Activated T-cell treated with anti-CD3 and anti-CD28 coated beads, Interleukin-2, amount 50 U/mL, for 72 hours (primary cell): ENCODE results near the gene BCL7C. TPM values are rescaled to one million over a fixed set of nuclear protein-coding genes. Genes with fewer than 3 reads are reported as not detected.

Source experiments
- ATAC-seq, 2 donors: fragments of 150-1000 bp; cut with Tn5 transposase; replicated peaks in 1 of 2; 2 replicates each; pipeline ENCODE4 v1.10.0; 2021; ENCODE audit warnings: moderate library complexity in 2 of 2, mild to moderate bottlenecking in 1 of 2
- DNase-seq, 2 donors: peaks; one replicate each; pipeline ENCODE4 v3.0.0; 2021 to 2022; ENCODE audit warnings: mixed read lengths in 1 of 2
- H3K27ac Mint-ChIP-seq: one replicate; pipeline ENCODE4 v1.8.0; 2022; ENCODE audit warnings: mild to moderate bottlenecking, moderate library complexity, mixed read lengths
- H3K27me3 Mint-ChIP-seq: one replicate; pipeline ENCODE4 v1.8.0; 2022; ENCODE audit warnings: low read depth, mixed read lengths
- H3K36me3 Mint-ChIP-seq, 2 donors: one replicate each; pipeline ENCODE4 v1.8.0; 2022; ENCODE audit warnings: mixed read lengths in 2 of 2, mild to moderate bottlenecking in 1 of 2; ENCODE audit not compliant: insufficient read depth in 2 of 2
- H3K4me1 Mint-ChIP-seq: one replicate; pipeline ENCODE4 v1.8.0; 2022; ENCODE audit warnings: low read depth, mixed read lengths
- H3K4me3 Mint-ChIP-seq, 2 donors: one replicate each; pipeline ENCODE4 v1.8.0; 2022; ENCODE audit warnings: mild to moderate bottlenecking in 2 of 2, mixed read lengths in 2 of 2, moderate library complexity in 2 of 2
- H3K9me3 Mint-ChIP-seq, 2 donors: one replicate each; pipeline ENCODE4 v1.8.0; 2022; ENCODE audit warnings: mixed read lengths in 2 of 2
- total RNA-seq, 2 donors: library from RNA; stranded (reverse); gene quantifications; one replicate each; pipeline ENCODE4 v1.2.3, GENCODE V29; 2022

BCL7C gene
- total RNA-seq, 2 donors from 2014 or later = 21.7 to 23.2 TPM

DNA sequence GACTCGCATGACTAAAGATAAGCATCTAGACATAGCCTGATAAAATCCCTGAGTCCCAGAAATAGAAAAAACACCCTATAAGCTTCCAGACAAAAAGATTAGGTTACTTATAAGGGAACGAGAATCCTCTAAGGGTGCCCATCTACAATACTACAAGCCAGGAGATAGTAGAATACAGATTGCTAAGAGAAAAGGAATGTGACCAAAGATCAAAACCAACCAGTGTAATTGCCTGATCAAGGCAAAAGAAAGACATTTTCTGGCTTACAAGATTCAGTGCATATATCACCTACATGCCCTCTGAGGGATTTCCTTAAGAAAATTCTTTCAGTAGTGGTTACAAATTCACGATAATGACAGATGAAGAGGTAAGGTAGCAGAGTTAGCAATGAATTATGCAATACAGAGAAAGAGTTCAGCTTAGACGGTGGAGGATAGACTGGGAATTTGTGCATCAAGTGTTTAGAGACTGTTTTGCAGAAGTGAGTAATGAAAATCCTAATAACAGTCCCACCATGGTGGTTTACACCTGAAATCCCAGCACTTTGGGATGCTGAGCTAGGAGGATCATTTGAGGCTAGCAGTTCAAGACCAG lies 35.0 kb downstream of the BCL7C start:
- Mint-ChIP-seq H3K4me3 (no peak overlapping the region), H3K27me3 (no peaks in the 10 kb centered on the region), H3K4me1 (no peaks in the 10 kb centered on the region), H3K9me3 (no peaks in the 10 kb centered on the region), H3K27ac (no peak overlapping the region), H3K36me3 (no peaks in the 10 kb centered on the region)
- DNase-seq = no peak
- ATAC-seq = no peak

GRCh38 chr16:30858111-30858495 lies 35.8 kb downstream of the BCL7C start:
- Mint-ChIP-seq H3K4me1 (no peaks in the 10 kb centered on the region), H3K36me3 (no peaks in the 10 kb centered on the region), H3K4me3 (no peak overlapping the region), H3K9me3 (no peaks in the 10 kb centered on the region), H3K27me3 (no peaks in the 10 kb centered on the region), H3K27ac (no peak overlapping the region)
- ATAC-seq (no peak), DNase-seq (no peak)

DNA sequence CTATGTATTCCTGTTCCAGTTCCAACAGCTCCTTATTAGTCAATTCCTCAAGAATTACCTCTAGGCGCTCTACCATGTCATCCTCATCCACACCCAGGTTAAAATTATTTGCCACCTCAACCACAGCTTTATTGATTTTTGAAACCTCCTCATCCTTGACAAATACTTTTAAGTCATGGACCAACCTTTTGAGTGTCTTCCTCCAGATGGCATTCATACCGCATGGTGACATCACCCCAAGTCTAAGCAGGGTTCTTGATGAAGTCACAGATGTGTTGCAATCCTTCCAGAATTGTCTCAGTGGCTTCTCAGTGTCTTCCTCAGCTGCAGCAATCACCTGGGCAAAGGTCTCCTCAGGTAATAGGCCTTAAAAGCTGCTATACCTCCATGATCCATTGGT lies 40.1 kb downstream of the BCL7C start:
- H3K9me3 Mint-ChIP-seq = no peaks in the 10 kb centered on the region
- no peak overlapping the region for H3K27ac Mint-ChIP-seq
- no peaks in the 10 kb centered on the region for H3K4me1 Mint-ChIP-seq
- no peaks in the 10 kb centered on the region for H3K36me3 Mint-ChIP-seq
- no peak overlapping the region for H3K4me3 Mint-ChIP-seq
- ATAC-seq (no peak), DNase-seq (no peak)
- H3K27me3 Mint-ChIP-seq = no peaks in the 10 kb centered on the region

DNA sequence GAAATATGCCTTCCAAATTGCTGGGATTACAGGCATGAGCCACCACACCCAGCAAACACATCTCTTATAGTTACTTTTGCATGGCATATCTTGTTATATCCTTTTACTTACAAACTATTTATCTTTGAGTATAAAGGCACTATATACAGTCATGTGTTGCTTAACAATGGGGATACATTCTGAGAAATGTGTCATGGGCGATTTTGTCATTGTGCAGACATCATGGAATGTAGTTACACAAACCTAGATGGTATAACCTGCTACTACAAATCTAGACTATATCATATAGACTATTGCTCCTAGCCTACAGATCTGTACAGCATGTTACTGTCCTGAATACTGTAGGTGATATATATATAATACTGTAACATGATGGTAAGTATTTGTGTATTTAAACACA lies 43.6 kb downstream of the BCL7C start:
- DNase-seq (no peak), ATAC-seq (no peak)
- Mint-ChIP-seq H3K9me3 (no peaks in the 10 kb centered on the region), H3K4me3 (no peak overlapping the region), H3K36me3 (no peaks in the 10 kb centered on the region), H3K27ac (no peak overlapping the region), H3K27me3 (no peaks in the 10 kb centered on the region), H3K4me1 (peaks cover under 1% of the 10 kb centered on the region)

GRCh38 chr16:30846649-30847402 lies 47.1 kb downstream of the BCL7C start:
- DNase-seq (no peak), ATAC-seq (no peak)
- Mint-ChIP-seq H3K36me3 (no peaks in the 10 kb centered on the region), H3K4me1 (peaks cover 10% of the 10 kb centered on the region), H3K27ac (no peak overlapping the region), H3K9me3 (no peaks in the 10 kb centered on the region), H3K27me3 (no peaks in the 10 kb centered on the region), H3K4me3 (no peak overlapping the region)

DNA sequence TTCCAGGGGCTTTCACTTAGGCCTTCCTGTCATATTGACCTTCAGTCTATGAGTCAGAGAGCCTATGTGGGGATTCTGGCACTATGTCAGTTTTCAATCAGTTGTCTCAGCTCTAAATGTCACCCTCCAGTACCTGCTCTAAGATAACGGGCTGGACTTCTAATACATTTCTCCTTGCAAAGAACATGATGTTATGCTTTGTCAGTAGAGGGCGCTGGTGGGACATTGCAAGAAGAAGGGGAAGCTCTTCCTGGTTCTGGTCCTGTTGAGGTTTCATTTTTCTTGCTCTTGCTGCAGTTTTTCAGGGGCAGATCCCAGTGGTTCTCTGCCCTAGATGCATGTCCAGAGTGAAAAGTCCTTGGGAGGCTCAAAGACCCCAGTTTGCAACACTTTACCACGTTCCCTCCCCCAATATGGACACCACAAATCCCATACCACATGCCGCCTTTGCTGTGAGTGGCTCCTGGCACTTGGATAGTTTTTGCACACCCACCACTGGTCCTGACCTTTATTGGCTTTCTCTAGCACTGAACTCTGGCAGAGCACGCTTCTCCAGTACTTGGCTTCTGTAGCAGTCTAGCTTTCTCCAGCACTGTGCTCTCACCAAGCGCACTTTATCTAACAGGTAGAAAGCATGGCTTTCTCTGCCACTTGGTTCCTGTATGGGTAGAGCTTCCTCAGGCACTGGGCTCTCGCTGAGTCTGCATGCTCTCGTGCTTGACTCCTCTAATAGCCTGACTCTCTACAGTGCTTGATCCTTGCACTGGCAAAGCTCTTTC lies 49.0 kb downstream of the BCL7C start:
- peak overlapping the region; percentile 51 for H3K27ac Mint-ChIP-seq

DNA sequence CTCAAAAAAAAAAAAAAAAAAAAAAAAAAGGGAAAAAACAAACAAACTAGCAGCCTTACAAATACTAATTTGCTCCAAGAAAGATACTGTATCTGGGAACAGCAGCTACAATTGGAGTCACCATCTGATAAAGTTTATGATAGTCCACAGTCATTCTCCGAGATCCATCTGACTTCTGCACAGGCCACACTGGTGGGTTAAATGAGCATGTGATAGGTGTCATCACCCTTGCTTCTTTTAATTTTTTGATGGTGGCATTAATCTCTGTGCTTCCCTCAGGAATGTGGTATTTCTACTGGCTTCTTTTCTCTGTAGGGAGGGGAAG lies 49.6 kb downstream of the BCL7C start:
- no peaks in the 10 kb centered on the region for H3K27me3 Mint-ChIP-seq
- H3K27ac Mint-ChIP-seq = no peak overlapping the region
- H3K4me3 Mint-ChIP-seq = no peak overlapping the region
- no peaks in the 10 kb centered on the region for H3K9me3 Mint-ChIP-seq
- no peaks in the 10 kb centered on the region for H3K36me3 Mint-ChIP-seq
- H3K4me1 Mint-ChIP-seq = peaks cover 10% of the 10 kb centered on the region
- ATAC-seq (no peak), DNase-seq (no peak)

More for the DNA sequence above, 49.0 kb downstream of the BCL7C start:
- Mint-ChIP-seq H3K27me3 (no peaks in the 10 kb centered on the region), H3K36me3 (no peaks in the 10 kb centered on the region), H3K4me3 (peak overlapping the region; percentile 57 to 62), H3K4me1 (peaks cover 10% of the 10 kb centered on the region), H3K9me3 (no peaks in the 10 kb centered on the region)
- ATAC-seq (peak; percentile 89 to 91), DNase-seq (peak; percentile 88)

- Mint-ChIP-seq H3K27me3 (no peaks in the 10 kb centered on the region), H3K4me1 (peaks cover 10% of the 10 kb centered on the region), H3K9me3 (no peaks in the 10 kb centered on the region), H3K4me3 (no peak overlapping the region), H3K27ac (no peak overlapping the region), H3K36me3 (no peaks in the 10 kb centered on the region)
- ATAC-seq = no peak
- no peak for DNase-seq
Observed at GRCh38 chr16:30843501-30843900, 50.4 kb downstream of the BCL7C start.

- Mint-ChIP-seq H3K4me1 (peaks cover 10% of the 10 kb centered on the region), H3K4me3 (no peak overlapping the region), H3K9me3 (no peaks in the 10 kb centered on the region), H3K27ac (no peak overlapping the region), H3K36me3 (no peaks in the 10 kb centered on the region), H3K27me3 (no peaks in the 10 kb centered on the region)
- ATAC-seq (no peak), DNase-seq (no peak)
Observed at GRCh38 chr16:30842971-30843370, 50.9 kb downstream of the BCL7C start.

DNA sequence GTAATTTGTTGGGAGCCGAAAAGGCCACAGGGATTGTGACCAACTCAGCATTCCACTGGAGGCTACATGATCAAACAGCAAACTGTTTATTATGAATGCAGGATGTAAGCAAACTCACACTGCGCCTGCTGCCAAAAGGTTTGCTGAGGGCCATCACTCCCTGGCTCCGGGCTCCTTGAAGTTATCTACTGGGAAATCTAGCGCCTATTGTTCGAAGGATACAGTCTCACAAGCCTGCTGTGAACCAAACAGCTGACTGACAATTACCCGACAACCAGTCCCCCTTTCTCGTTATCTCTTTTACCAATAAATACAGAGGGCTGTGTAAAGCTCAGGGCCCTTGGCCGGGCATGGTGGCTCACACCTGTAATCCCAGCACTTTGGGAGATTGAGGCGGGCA lies 52.5 kb downstream of the BCL7C start:
- no peak overlapping the region for H3K27ac Mint-ChIP-seq
- H3K27me3 Mint-ChIP-seq = no peaks in the 10 kb centered on the region
- no peak for DNase-seq
- H3K9me3 Mint-ChIP-seq = no peaks in the 10 kb centered on the region
- ATAC-seq = no peak
- H3K4me3 Mint-ChIP-seq = no peak overlapping the region
- H3K36me3 Mint-ChIP-seq = no peaks in the 10 kb centered on the region
- H3K4me1 Mint-ChIP-seq = peaks cover 10% of the 10 kb centered on the region

DNA sequence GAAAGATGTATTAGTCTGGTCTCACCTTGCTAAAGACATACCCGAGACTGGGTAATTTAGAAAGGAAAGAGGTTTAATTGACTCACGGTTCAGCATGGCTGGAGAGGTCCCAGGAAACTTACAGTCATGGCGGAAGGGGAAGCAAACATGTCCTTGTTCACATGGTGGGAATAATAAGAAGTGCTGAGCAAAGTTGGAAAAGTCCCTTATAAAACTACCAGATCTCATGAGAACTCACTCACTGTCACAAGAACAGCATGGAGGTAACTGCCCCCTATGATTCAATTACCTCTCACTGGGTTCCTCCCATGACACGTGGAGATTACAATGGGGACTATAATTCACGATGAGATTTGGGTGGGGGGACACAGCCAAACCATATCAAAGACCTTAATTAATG lies 53.3 kb downstream of the BCL7C start:
- no peak for ATAC-seq
- no peaks in the 10 kb centered on the region for H3K36me3 Mint-ChIP-seq
- DNase-seq = no peak
- no peak overlapping the region for H3K4me3 Mint-ChIP-seq
- no peak overlapping the region for H3K27ac Mint-ChIP-seq
- H3K27me3 Mint-ChIP-seq = no peaks in the 10 kb centered on the region
- peaks cover 10% of the 10 kb centered on the region for H3K4me1 Mint-ChIP-seq
- no peaks in the 10 kb centered on the region for H3K9me3 Mint-ChIP-seq

GRCh38 chr16:30839523-30840227 lies 54.2 kb downstream of the BCL7C start:
- Mint-ChIP-seq H3K36me3 (no peaks in the 10 kb centered on the region), H3K9me3 (no peaks in the 10 kb centered on the region), H3K27ac (no peak overlapping the region), H3K27me3 (no peaks in the 10 kb centered on the region), H3K4me3 (no peak overlapping the region), H3K4me1 (peaks cover 4% of the 10 kb centered on the region)
- ATAC-seq (no peak), DNase-seq (no peak)

GRCh38 chr16:30838876-30839471 lies 54.9 kb downstream of the BCL7C start:
- Mint-ChIP-seq H3K27ac (no peak overlapping the region), H3K36me3 (no peaks in the 10 kb centered on the region), H3K4me1 (no peaks in the 10 kb centered on the region), H3K27me3 (no peaks in the 10 kb centered on the region), H3K9me3 (no peaks in the 10 kb centered on the region), H3K4me3 (no peak overlapping the region)
- DNase-seq = no peak
- ATAC-seq = no peak
